ENCODE results near the gene MTA2.

The MTA2 gene

DNA sequence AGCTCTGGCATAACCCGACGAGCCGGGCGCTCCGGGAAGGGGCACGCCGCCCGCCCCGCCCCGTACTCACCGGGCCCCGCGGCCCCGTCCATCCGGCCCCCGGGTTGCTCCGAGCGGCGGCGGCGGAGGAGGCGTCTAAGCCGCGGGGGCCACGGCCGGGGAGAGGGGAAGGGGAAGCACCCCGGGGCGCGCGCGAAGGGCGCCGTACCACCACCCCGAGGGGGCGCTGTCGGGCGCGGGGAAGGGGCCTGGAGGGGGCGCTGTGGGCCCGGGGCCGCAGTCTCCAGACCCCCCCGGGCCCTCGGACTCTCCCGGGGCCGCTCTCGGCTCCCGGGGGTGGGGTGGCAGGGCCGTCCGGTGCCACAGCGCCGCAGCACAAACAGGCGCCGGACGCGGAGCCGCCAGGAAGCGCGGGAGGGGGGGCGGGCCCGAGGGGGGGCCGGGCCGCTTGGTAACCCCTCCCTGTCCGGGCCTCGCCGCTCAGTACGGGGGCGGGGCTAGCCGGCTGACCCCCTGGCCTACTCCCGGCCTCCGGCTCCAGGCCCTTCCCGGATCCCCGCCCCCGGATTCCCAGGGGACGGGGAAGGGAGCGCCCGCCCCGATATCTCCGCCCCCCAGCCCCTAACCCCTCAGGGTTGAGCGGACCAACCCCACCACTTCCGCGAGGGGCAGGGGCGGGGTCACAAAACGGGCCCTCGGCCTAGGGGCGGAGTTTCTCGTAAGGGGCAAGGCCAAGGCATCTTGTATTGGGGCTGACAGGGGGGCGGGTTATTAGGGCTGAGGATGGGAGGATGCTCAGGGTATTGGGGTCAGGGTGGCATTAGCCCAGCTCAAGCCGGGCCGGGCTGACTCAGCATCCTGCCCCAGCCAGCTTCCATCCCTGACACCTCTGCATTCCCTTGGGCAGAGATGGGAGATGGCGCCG is 11.0 kb upstream of the MTA2 start, which contains the start of the genes EML3 and ROM1:
EML3 (minus strand) TSS at position 410 of the 925 bp plus-strand sequence; CDS start at position 92, 318 bp downstream.
ROM1 (plus strand) TSS at position 892 of the 925 bp plus-strand sequence; CDS start at position 917, 25 bp downstream.
- DNase-seq, result peak; percentile 70

DNA sequence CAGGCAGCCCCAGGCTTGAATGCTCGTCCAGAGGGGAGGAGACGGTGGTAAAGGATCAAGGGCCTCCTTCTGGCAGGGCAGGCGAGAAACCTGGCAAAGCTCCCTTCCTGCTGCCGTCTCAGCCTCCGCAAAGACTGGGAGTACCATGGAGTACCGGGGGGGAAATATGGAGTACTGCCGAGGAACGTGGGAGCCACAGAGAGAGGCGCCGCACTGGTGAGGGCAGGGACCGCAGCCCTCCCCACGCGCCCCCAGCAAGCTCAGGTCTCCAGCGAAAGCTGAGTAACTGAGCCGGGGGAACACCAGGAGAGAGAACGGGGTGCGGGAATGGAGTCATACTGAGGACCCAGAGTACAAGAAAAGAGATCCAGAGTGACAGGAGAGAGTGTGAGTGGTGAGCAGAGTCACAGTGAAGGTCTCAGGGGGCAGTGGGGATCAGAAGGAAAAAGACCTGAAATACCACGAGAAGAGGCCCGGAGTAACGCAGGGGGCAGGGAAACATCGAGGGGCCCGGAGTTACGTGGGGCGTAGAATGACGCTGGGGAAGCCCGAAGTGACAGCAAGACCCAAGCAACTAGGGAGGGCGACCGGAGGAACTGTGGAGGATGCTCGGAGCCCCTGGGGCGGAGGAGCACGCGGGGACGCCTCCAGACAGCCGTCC is 10.2 kb upstream of the MTA2 start:
- peak; percentile 30 for DNase-seq

DNA sequence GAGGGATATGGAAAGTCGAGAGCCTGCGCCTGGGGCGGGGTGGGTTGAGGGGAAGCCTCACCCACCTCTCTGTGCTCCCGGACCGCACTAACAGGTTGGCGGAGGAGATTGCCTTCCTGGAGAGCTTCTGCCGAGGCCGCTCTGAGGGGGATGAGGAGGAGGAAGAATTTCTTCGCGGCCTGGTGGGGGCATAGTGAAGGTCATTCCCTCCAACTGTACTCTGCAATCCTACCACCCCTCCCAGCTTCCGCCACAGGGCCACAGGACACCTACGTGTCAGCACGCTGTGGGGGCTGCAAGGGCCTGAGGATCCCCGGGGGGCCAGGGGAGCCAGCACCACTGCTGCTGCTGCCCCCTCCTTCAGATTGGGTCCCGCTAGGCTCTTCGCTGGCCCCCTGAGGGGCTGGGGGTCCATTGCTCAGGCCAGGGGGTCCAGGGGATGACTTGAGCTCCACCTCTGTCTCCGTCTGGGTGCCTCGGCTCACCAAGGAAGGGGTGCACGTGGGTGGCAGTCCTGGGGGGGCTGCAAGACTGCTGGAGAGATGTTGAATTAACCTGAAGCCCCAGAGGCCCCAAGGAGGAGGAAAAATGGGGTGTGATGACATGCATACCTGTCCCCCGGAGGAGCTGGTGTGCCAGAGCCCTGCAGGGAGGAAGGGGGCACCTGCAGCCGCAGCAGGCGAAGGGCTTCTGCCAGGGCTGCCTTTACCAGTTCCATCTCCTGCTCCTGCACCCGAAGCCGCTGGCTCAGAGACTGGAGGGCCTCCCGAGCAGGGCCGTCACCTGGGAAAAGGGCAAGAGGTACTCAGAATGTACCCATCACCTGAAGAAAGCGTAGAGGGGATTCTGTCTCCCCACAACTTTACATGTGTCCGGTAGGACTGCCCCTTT is 9.4 kb upstream of the MTA2 start:
- no peak for DNase-seq

DNA sequence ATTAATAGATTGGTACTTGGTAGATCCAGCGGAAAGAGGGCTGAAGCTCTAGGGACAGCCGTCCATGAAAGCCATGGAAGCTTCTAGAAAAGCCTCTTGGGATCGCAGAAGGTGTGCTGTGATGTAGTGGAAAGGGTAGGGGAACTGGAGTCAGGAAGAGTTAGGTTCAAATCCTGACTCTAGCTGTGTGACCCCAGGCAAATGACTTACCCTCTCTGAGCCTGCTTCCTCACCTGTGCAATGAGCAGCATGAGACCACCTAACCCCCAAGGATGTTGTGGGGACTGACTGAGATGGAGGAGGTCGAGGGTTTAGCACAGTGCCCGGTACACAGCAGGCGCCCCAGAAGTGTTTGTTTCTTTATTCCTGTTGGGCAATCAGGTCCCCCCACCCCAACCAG is 8.7 kb upstream of the MTA2 start:
- no peak for DNase-seq

DNA sequence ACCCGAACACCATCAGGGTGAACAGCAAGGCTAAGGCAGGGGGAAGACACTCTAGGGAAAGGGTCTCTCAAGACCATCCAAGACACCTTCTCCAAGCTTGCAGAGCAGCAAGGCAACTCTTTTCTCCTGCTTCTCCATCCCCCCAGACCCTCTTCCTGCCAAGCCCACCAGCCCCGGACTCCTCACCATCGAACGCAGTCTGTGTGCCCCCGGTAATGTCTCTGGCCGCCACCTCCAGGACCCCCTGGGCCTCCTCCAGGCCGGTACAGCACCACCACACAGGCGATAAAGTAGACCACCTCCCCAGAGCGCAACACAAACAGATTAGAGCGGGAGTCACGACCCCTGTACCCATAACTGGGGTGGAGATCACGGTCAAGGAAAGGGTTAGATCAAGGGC is 7.1 kb upstream of the MTA2 start:
- DNase-seq, result no peak

DNA sequence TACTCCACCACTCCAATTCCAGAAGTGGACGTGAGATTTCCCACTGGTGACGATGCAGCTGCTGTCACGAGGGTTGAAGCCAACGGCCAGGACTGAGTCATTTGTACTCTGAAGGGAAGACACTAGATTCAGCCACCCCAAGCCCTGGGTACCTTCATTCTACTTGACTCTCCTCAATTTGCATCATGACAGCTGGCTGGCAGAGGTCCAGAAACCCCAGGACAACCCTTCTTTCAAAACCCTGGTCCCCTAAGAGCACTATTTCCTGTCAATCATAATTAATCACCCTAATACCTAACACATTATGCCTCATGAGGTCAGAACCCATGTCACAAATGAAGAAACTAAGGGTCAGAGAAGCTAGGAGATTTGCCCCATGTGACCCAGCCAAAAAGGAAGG is 6.0 kb upstream of the MTA2 start:
- no peak for DNase-seq

DNA sequence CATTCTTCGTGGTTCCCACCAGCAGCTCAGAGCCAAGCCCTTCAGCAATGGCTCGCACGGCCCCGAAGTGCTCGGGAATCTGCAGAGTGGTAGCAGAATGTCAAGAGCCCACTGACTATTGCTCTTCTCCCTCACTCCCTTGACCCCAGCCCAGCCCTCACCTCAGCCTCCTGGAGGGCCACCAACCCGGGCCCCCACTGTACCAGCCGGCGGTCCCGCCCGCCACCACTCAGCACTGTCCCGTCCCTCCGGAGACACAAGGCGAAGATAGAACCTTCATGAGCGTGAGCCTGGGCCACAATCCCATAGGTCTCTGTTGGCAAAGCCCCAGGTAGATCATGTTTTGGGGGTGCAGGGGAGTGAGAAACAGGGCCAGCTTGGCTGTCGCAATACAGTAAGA is 4.2 kb upstream of the MTA2 start:
- no peak for DNase-seq

DNA sequence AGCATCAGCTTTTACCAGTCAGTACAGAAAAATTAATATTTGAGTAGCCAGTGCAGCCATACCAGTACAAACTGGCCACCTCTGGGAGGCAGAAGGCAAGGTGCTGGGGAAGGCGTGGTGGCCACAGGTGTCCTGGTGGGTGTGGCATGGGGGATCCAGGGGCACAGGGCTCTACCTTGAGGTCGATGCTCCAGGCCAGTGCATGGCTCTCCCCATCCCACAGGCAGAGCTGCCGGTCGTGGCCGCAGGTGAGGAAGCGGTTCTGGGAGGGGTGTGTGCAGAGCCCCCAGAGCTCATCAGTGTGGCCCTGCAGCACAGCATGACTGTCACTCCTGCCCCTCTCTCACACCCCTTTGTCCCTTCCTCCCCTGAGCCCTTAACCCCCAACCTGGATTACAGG is 3.8 kb upstream of the MTA2 start:
- no peak for DNase-seq

DNA sequence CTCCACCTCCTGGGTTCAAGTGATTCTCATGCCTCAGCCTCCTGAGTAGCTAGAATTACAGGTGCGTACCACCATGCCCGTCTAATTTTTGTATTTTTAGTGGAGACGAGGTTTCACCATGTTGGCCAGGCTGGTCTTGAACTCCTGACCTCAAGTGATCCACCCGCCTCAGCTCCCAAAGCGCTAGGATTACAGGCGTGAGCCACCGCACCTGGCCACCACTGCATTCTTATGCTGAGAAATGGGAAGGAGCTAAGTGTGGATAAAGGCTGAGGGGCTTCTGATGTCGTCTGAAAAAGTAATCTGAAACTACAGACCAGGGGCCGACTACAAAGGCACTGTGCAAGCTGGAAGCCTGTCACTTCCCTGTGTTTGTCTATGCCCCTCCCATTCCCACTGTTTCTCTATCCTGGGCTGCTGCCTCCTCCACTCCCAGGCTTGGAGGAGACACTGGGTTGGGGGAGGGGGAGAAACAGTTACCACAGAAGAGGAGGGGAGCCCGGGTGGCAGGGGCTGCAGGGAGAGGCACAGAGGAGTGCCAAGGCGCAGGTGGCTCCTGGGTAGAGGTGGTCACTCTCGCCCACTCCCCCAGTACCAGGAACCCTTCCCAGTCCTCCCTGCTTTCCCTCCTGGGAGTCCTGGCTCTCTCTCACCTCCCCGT is 2.9 kb upstream of the MTA2 start:
- DNase-seq, result no peak

DNA sequence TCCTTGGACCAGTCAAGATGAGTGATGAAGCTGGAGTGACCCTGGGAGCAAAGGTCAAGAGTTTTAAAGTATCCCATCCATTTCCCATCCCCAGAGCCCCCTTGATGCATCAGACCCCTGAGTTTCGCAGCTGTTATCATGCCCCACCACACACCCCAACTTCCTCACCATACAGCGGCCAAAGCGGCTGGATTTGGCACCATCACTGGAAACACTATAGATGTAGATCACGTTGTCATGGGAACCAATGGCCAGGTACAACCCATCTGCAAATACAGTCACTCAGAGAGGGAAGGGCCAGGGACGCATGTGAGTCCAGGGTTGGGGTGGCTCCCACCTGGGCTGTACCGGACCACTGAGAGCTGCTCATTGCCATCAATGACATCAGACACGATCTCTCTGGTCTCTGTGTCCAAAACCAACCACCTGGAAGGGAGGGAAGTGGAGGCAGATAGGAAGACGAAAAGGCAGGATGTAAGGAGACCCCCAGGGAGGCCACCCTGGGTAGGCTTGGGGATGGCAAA is 2.2 kb upstream of the MTA2 start:
- no peak for DNase-seq

DNA sequence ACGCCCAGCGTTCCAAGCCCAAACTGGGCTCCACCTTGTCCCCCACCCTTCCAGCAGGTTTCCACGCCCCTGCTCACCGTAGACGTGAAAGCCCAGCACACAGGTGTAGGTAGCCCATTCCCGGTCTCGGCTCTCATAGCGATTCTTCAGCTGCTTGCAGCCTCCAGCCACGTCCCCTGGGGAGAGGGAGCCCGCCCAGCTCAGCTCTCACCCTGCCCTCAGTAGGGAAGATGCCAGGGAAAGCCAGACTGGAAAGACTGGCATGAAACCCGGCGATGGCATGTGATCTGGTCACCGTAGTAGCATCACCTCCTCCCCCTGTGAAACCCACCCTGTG is 1.4 kb upstream of the MTA2 start:
- DNase-seq, result peak; percentile 23

DNA sequence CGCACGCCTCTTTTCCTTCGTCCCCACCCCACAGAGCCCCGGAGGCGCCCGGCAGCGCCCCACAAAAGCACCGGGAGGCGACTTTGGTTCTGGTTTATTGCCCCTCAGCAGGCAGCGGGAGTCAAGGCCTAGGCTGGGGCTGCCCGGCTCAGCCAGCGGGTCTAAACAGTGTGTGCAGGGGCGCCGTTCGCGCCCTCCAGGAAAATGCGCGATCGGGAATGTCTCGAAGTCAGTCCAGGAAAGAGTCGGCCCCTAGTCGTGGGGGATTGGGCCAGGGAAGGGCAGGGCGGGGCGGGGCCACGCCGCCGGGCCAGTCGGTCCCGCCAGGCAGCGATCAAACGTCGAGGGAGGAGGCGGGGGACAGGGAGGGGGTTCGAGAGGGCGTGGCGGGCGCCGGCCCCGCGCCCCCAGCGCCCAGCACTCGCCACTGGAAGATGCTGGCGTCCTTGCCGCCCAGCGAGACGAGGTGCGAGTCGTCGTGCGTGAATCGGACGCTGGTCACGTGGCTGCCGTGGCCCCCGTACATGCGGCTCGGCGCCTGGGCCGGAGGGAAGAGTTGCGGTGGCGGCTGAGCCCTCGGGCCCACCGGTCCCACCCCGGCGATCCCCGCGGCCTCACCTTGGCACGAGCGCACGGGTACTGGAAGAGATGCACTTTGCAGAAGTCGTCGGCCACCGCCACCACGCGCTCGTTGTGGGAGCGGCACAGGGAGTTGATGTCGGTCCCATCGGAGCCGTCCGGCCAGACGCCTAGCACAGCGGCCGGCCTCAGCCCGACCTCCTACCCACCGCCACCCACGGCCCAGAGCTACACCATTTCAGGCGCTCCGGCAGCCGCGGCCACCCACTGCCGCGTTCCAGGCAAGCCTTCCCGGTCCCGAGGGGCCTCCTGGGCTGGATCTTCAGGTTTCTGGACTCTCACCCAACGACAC is 741 bp upstream of the MTA2 start:
- DNase-seq, result peak; percentile 63

DNA sequence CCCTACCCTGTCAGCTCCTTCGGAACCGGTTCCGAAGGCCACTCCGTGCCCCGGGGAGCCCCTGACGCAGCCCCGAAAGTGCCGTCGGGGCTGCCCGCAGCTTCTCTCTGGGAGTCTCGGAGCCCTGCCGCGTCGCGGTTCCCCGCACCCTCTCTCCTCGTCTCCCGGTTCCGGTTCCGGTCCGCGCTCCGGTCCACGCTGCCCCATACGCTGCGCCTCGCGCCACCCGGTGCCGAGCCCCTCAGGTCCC is 618 bp downstream of the MTA2 start:
- DNase-seq, result no peak

DNA sequence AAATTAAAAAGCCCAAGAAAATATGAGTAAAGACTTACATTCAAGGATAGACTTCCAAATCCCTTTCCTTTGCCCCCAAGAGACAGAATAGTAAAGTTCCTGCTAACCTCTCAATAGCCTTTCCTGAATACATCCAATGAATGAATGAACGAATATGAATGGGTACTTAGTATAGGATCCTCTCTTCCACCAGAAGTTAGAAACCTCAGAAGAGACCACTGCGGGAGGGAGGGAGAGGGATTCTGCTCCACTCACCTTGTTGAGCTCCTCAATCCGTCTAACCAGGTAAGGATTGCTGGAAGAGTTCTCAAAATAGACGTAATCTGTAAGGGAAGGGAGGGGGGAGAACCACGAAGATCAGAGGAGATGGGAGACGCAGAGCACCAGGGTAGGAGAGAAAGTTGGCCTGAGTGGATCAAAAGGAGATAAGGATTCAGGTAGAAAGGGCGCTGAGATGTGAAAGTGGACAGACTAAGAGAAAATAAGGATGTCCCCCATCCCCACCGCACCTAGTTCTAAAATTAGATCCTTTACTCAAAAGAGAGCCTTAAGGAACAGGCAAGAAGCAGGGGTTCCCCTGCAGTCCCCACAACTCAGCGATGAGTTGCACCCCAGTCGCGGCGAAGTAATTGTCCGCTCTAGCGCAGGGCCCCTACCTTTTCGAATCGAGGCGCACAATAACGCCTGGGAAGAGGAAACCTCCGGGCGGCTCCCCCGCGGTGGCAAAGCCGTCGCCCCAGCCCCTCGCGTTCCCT is 1.1 kb downstream of the MTA2 start:
- DNase-seq, result no peak

DNA sequence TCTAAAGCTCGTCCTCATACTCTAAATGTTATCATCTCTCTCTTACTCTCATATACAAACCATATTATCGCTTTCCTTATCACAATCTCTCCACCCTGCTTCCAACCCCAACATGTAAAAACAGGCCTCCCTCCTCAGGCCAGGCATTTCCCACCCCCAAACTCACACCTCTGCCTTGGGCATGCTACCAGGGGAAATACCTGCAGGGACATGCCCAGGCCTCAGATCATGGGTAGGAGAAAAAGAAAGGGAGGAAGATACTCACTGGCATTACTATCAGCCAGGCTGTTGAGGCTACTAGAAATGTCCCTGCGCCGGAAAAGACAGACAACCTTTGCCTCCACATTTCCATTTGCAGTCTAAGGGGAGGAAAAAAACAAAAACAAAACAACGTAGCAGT is 1.8 kb downstream of the MTA2 start:
- DNase-seq, result no peak

DNA sequence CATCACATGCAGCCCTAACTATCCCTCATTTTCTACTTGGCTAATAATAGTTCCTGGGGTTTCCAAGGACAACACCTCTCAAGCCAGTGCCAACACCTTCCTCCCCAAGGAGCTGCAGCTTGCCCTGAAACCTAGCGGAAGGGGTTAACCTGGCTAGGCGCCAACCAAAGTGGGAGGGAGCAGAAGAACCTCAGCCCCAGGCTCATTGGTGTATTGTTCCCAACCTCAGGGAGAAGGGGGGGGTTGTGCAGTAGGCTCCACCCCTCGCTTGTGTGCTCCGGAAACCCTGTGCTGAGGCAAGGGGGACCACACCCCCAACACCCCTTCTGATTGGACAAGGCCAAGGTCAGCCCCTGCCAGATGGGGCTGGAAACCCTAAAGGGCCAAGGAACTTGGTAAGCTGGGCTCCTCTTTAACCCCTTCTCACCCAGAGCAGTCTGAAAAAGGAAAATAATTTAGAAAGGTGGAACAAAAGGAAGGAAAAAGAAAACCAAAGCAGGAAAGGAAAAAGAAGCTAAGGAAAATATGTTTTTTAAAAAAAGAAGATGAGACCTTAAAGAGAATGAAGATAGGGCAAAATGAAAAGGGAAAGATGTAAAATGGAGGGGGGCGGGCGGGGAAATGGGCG is 2.5 kb downstream of the MTA2 start:
- DNase-seq, result peak; percentile 90

DNA sequence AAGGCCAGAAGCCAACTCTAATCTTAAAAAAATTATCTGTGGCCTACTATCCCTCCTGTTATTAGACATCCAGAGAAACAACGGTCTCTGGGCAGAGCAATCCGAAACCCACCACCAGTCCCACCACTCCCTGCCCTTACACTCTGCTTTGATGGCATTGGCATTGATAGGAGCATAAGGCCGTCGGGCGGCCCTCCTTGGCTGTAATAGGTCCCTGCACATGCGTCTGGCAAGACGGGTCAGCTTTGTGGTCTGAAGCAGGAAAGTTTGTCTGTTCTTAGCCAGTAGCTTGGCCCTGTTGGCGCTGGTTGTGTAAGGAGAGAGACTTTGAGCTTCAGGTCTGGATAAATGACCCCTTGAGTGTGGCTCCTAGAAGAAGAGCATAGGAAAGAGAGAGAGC is 6.5 kb downstream of the MTA2 start:
- DNase-seq, result no peak

DNA sequence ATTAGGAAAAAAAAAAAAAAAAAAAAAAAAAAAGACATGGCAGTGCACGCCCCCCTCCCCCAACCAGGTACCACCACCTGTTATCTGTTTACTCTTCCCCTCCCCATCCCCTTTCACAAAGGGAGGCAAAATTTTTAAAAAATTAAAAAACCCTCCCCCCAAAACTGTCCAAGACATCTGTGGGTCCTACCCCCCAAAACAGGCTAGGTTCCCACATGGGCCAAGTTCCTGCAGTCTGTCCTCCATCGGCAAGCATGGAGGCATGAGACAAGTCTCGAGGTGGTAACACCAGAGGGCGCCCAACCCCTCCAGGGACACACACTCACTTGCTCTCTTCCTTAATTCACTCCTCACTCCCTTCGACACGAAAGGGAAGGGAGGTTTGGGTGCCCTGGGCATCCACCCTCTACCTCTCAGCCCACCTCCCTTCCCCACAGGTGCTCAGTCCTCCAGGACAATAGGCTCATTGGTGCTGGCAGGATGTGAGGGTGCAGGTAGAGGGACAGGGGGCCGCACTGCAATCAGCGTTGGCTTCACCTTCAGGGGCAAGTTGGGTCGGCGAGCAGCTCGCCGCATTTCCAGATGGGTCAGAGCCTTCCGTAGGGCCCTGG is 8.1 kb downstream of the MTA2 start:
- DNase-seq, result peak; percentile 42

DNA sequence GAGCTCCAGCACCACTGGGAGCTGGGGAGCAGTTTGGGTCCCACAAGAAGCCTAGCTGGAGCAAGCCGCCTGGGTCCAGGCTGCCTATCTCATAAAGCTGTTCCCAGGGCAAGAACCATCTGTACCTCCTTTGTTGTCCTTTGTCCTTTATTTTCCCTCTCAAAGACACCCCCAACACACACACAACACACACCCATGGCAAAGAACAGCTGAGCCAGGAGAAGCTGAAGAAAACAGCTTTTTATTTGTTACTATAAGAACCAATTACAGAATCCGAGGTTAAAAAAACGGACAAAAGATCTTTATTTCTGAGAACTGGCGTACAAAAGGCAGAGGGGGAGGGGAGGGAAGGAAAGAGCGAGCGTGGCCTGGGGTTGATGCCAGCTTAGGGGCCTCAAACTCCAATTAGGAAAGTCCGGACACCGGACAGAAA is 8.7 kb downstream of the MTA2 start:
- DNase-seq, result no peak

Data from NCI-H510A treated with DMSO at 0.1 percent for 48 hours (cell line).